ENCODE results near the gene PPP1R12B.

GRCh38 chr1:202311875-202312635 lies 36.4 kb upstream of the PPP1R12B start:
- TF ChIP-seq CTCF (IDR thresholded peaks at IDR 0.05; ENCODE audit: low read depth, low read length, missing input control) (no peak), RAD21 (IDR thresholded peaks at IDR 0.05) (no peak), REST (IDR thresholded peaks at IDR 0.05) (no peak), ZBTB33 (IDR thresholded peaks at IDR 0.05) (no peak), YY1 (IDR thresholded peaks at IDR 0.05) (no peak), MAX (IDR thresholded peaks at IDR 0.05) (no peak), SP1 (IDR thresholded peaks at IDR 0.05) (no peak)

Measured in liver (tissue), 3 donors.